HG02798 (cell line): Measurements from ENCODE around the gene SELENOS.

Experiments used
- ATAC-seq: cut with Tn5 transposase; IDR thresholded peaks from one replicate; pipeline ENCODE4 v1.9.1; 2021; ENCODE audit warnings: mild to moderate bottlenecking; ENCODE audit not compliant: unreplicated experiment, poor library complexity

The SELENOS gene

GRCh38 chr15:101233651-101234280 lies 43.5 kb downstream of the SELENOS start:
- no peak for ATAC-seq

DNA sequence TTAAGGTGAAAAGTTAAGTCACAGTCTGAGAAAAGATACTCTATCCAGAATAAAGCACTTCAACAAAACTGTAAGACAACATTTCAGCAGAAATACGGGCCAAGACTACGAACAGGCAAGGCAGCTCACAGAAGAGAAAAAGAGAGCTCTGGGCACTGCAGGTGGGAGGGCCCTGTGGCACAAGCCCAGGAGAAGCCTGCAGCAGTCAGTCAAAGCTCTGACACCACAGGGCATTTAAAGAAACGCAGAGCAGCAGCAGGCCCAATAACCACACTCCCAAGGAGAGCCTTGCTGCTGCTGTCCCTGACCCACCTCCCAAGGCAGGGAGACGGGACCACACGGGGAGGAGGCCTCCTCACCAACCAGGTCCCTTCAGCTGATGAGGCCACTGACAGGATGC lies 44.6 kb downstream of the SELENOS start:
- ATAC-seq = no peak

GRCh38 chr15:101228313-101228712 lies 49.0 kb downstream of the SELENOS start:
- ATAC-seq = no peak

DNA sequence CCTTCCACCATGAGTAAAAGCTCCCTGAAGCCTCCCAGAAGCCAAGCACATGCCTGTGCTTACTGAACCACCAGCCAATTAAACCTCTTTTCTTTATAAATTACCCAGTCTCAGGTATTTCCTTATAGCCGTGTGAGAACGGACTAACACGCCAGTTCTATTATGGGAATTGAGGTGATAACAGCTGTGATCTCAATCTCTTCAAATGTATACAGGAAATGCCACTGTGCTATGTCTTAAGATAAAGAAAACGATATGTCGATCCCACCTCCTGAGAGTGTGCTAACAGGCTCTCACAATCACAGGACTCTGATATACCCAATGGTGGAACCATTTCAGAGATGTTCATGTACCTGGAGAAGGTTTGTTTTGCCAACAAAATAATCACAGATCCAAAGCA lies 51.6 kb downstream of the SELENOS start:
- ATAC-seq = no peak
